Adrenal gland (tissue), 12 donors: ENCODE measurements around the gene SLF1. TPM values are rescaled to one million over a fixed set of nuclear protein-coding genes. Genes with fewer than 3 reads are reported as not detected.

ENCODE experiments used
- DNase-seq, 7 donors: peaks; one replicate each; pipeline ENCODE4 v3.0.0-alpha.2; 2019 to 2020
- H3K27ac ChIP-seq, 5 donors: fragments of 200-600 bp; sonication (generic) in 4 of 5; 1 replicate in 3 of 5; 2 replicates in 2 of 5; pipeline versions ENCODE4 v1.5.1 to v1.8.0; 2016 to 2020; ENCODE audit warnings: mild to moderate bottlenecking in 1 of 5
- H3K27me3 ChIP-seq: fragments of 200-600 bp; 2 replicates; pipeline ENCODE4 v1.8.0; 2021
- H3K36me3 ChIP-seq, 2 donors: fragments of 200-600 bp; replicated peaks in 1 of 2; 1 replicate in 1 of 2; 2 replicates in 1 of 2; pipeline versions ENCODE4 v1.5.1 to v1.8.0; 2018 to 2022
- H3K4me1 ChIP-seq, 2 donors: fragments of 200-600 bp; replicated peaks in 1 of 2; 1 replicate in 1 of 2; 2 replicates in 1 of 2; pipeline versions ENCODE4 v1.5.1 to v1.8.0; 2018 to 2021
- H3K4me3 ChIP-seq, 4 donors: fragments of 200-600 bp; sonication (generic) in 3 of 4; one replicate each; pipeline ENCODE4 v1.5.1; 2016 to 2018
- H3K9me3 ChIP-seq, 3 donors: fragments of 200-600 bp; sonication (generic) in 1 of 3; replicated peaks in 1 of 3; 1 replicate in 2 of 3; 2 replicates in 1 of 3; pipeline versions ENCODE4 v1.5.1 to v1.8.0; 2016 to 2021
- CTCF ChIP-seq, 6 experiments: fragments of 450-650 bp in 4 of 6; fragments of 200-600 bp in 2 of 6; sonication (generic) in 1 of 6; IDR thresholded peaks; 1 replicate in 5 of 6; 2 replicates in 1 of 6; pipeline versions ENCODE4 v1.5.1 to v1.8.0; 2016 to 2021; ENCODE audit warnings: antibody characterized with exemption in 6 of 6, mild to moderate bottlenecking in 2 of 6, moderate library complexity in 1 of 6
- POLR2A ChIP-seq, 2 donors: fragments of 450-650 bp; IDR thresholded peaks; one replicate each; pipeline ENCODE4 v1.6.1; 2017; ENCODE audit warnings: antibody characterized with exemption in 2 of 2, mild to moderate bottlenecking in 2 of 2, moderate library complexity in 1 of 2
- WGBS, 4 donors: extraction: QIAGEN DNeasy Blood & Tissue Kit in 2 of 4; methylation state at CpG; one replicate each; pipeline versions ENCODE4 v1.1.5 to v1.1.7; 2013 to 2017; 5-methylcytosine and 5-hydroxymethylcytosine counted together
- intact Hi-C, 2 donors: fragments of 100-400 bp; cut with DNase I; formaldehyde crosslinking; loops; one replicate each; pipeline versions ENCODE4 v1.14.1 to v1.15.0; 2022 to 2023
- polyA plus RNA-seq, 3 donors: library from polyadenylated mRNA; stranded (reverse); fragments of 200-250 nt in 2 of 3; fragments of 350-450 nt in 1 of 3; fragmentation: Illumina TruSeq in 1 of 3; extraction: RNeasy Lipid Tissue Mini Kit (QIAGEN cat#74804) in 1 of 3; gene quantifications; one replicate each; pipeline ENCODE4 v1.2.3, GENCODE V29; 2013 to 2014
- total RNA-seq, 9 donors: library from RNA; depleted of rRNA in 4 of 9; stranded (reverse); fragments of >200 nt in 4 of 9; fragments of 120-200 nt in 1 of 9; fragmentation: NEBNext Ultra II Directional in 1 of 9; extraction: Animal tissue kit (Norgen Biotek cat#: 25700) in 1 of 9; gene quantifications; one replicate each; pipeline versions ENCODE4 v1.1.0 to v1.2.4, GENCODE V29; 2013 to 2023
- donor health status: healthy with polysubstance abuse.
- donor health status: Bipolar disorder and iron deficiency.
- donor health status: DM: yes; HTN: yes; CAD: no.
- donor health status: DM: no; HTN: no; CAD: no.
- donor health status: DM: no; HTN: no; CAD: no.
- donor health status: DM: yes; HTN: yes; CAD: no.

The SLF1 gene
- total and polyA plus RNA-seq, 12 donors: 1.3 to 9.8 (median 3.4) TPM

- no peaks in the 10 kb centered on the region for H3K27me3 ChIP-seq
- no peaks in the 10 kb centered on the region for H3K9me3 ChIP-seq
- intact Hi-C loops: no loop called here
- no peak overlapping the region for H3K27ac ChIP-seq
- H3K4me3 ChIP-seq: no peak overlapping the region
- H3K36me3 ChIP-seq: no peaks in the 10 kb centered on the region
- WGBS, 4 donors: 91 to 93% (median 92%) methylated on average over 1 of the region's 1 CpG
- no peaks in the 10 kb centered on the region for H3K4me1 ChIP-seq
- no peak for DNase-seq
- no peak for TF ChIP-seq POLR2A (IDR thresholded peaks at IDR 0.05)
- TF ChIP-seq CTCF (IDR thresholded peaks at IDR 0.05): no peak
These were observed 52.3 kb downstream of the SLF1 start for GRCh38 chr5:94670726-94671125.

GRCh38 chr5:94672746-94673145 is 54.3 kb downstream of the SLF1 start:
- intact Hi-C loops: no loop called here
- WGBS, 4 donors: 44 to 48% (median 46%) methylated on average over 1 of the region's 1 CpG
- DNase-seq: no peak
- Histone ChIP-seq H3K27ac (no peak overlapping the region), H3K36me3 (no peaks in the 10 kb centered on the region), H3K27me3 (no peaks in the 10 kb centered on the region), H3K4me3 (no peak overlapping the region), H3K4me1 (no peaks in the 10 kb centered on the region), H3K9me3 (no peaks in the 10 kb centered on the region)
- TF ChIP-seq CTCF (IDR thresholded peaks at IDR 0.05): no peak
- TF ChIP-seq POLR2A (IDR thresholded peaks at IDR 0.05): no peak

GRCh38 chr5:94674490-94675382 is 56.3 kb downstream of the SLF1 start:
- intact Hi-C loops: no loop called here
- H3K4me1 ChIP-seq: no peaks in the 10 kb centered on the region
- WGBS, 4 donors: 96 to 98% (median 97%) methylated on average over 1 of the region's 1 CpG
- no peak overlapping the region for H3K27ac ChIP-seq
- TF ChIP-seq CTCF (IDR thresholded peaks at IDR 0.05) (no peak), POLR2A (IDR thresholded peaks at IDR 0.05) (no peak)
- H3K36me3 ChIP-seq: no peaks in the 10 kb centered on the region
- DNase-seq: no peak
- H3K27me3 ChIP-seq: no peaks in the 10 kb centered on the region
- H3K4me3 ChIP-seq: no peak overlapping the region
- no peaks in the 10 kb centered on the region for H3K9me3 ChIP-seq

- 90 to 97% (median 95%) methylated on average over 2 to 4 of the region's 4 CpGs for WGBS, 4 donors
- intact Hi-C loops: no loop called here
- TF ChIP-seq CTCF (IDR thresholded peaks at IDR 0.05) (no peak), POLR2A (IDR thresholded peaks at IDR 0.05) (no peak)
- Histone ChIP-seq H3K27ac (no peak overlapping the region), H3K9me3 (no peaks in the 10 kb centered on the region), H3K4me1 (no peaks in the 10 kb centered on the region), H3K4me3 (no peak overlapping the region), H3K27me3 (no peaks in the 10 kb centered on the region), H3K36me3 (no peaks in the 10 kb centered on the region)
- DNase-seq: no peak
These were observed 57.6 kb downstream of the SLF1 start for GRCh38 chr5:94675965-94676618.
